ENCODE results near the gene PPP1CA. TPM values are rescaled to one million over a fixed set of nuclear protein-coding genes. Genes with fewer than 3 reads are reported as not detected.

The PPP1CA gene
- total and polyA plus RNA-seq, 8 donors, result 49.0 to 72.8 (median 62.9) TPM

GRCh38 chr11:67375320-67376055 is 26.2 kb downstream of the PPP1CA start:
- intact Hi-C loops (cut with DNase I), result loop anchor here in 1 of 3 donors (5.0 kb wide), 1 partner anchor 108 kb away; the partner anchor contains the start of gene GRK2
- Histone ChIP-seq H3K27ac (peak overlapping the region in 2 of 4 donors; percentile 89 to 95), H3K9me3 (no peaks in the 10 kb centered on the region), H3K27me3 (no peaks in the 10 kb centered on the region), H3K4me1 (peaks cover 0 to 14% (median 0%) of the 10 kb centered on the region in 3 donors), H3K4me3 (no peak overlapping the region), H3K36me3 (no peaks in the 10 kb centered on the region)
- WGBS, 2 donors, result 53 to 56% methylated on average over 14 to 15 of the region's 15 CpGs
- FAIRE-seq, result no peak
- ATAC-seq, result no peak
- no peak for DNase-seq
- no peak for TF ChIP-seq CTCF (IDR thresholded peaks at IDR 0.05)

DNA sequence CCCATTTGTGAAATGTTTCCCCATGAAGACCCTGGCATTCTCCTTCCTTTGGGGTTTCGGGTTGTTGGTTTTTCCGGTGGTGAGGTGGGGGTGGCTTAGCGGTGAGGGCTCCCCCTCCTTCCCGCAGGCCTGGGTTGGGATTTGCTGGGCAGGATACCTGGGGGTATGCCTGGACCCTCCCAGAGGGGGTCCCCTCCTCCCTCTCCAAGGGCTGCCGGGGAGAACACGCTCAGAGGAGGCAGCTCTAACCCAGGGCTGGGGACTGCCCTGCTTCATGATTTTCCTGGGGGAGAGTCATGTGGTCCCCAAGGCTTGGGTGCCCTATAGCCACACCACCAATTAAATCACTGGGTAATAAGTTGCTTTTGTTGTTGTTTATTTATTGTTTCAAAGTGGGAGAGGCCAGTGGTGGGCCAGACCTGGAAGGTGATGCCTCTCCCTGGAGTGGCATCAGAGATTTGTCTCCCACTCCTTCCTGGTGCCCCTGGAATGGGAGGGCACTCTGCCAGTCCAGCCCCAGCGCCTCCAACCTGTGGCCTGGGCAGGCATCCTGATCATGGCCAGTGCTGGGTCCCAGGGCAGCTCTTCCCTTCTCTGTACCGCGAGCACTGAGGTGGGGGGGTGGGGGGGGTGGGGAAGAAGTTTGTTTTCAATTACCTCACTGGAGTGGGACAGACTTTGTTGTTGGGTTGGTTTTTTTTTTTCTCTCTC is 26.9 kb downstream of the PPP1CA start:
- FAIRE-seq (no peak), DNase-seq (no peak), ATAC-seq (no peak)
- Histone ChIP-seq H3K27me3 (no peaks in the 10 kb centered on the region), H3K36me3 (no peaks in the 10 kb centered on the region), H3K27ac (peak overlapping the region; percentile 80 to 95 (median 86)), H3K4me1 (peaks cover 0 to 14% (median 0%) of the 10 kb centered on the region in 3 donors), H3K4me3 (peak overlapping the region in 1 of 4 donors; percentile 82), H3K9me3 (no peaks in the 10 kb centered on the region)
- TF ChIP-seq CTCF (IDR thresholded peaks at IDR 0.05), result no peak
- 22% methylated on average over 9 of the region's 9 CpGs for WGBS, 2 donors
- intact Hi-C loops (cut with DNase I), result loop anchor here in 1 of 3 donors (5.0 kb wide), 1 partner anchor 107 kb away; the partner anchor contains the start of gene GRK2

DNA sequence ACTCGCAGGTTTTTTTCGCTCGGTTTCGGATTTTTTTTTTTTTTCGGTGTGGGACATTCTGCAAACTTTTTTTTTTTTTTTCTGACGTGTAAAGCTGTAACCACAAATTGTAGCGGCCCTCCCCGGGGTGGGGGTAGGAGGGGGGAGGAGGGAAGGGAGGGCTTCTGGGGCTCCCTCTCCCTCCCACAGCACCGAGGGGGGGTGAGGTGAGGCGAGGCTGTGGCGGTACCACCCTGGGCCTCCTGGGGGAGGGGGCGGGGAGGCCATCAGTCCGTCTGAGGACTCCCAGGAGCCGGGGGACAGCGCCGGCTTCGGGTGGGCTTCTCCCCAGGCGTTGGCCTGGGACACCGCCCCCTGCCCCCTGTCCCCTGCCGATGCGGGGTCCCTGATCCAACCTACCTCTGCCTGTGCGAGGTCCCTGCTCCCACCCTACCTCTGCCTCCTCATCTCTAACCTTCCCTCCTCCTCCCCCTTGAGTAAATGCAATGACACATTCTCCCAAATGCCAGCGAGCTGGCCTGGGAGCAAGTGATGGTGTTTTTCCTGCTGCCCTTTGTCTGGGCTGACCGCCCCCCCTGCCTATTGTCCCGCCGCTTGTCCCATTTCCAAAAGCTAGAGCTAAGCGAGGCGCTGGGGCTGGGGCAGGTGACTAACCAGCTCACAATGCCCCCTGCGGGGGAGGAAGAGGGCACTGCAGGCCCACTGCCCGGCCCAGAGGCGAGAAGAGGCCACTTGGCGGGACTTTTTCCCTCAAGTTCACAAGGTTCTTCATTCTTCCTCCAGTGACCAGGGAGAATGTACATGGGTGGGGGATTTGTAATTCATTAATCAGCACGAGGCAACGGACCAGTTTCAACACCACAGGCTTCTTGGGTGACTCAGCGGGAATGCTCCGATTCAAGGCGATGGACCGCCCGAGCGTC is 27.7 kb downstream of the PPP1CA start:
- DNase-seq (peak; percentile 87 to 93 (median 88)), FAIRE-seq (no peak), ATAC-seq (peak; percentile 66 to 81 (median 79))
- Histone ChIP-seq H3K4me3 (peak overlapping the region; percentile 62 to 82 (median 81)), H3K27ac (peak overlapping the region; percentile 80 to 95 (median 86)), H3K9me3 (no peaks in the 10 kb centered on the region), H3K36me3 (no peaks in the 10 kb centered on the region), H3K27me3 (no peaks in the 10 kb centered on the region), H3K4me1 (peaks cover 0 to 14% (median 0%) of the 10 kb centered on the region in 3 donors)
- 6 to 9% methylated on average over 36 to 40 of the region's 40 CpGs for WGBS, 2 donors
- intact Hi-C loops (cut with DNase I), result no loop called here
- peak in 3 of 4 donors; percentile 29 to 61 (median 58) for TF ChIP-seq CTCF (IDR thresholded peaks at IDR 0.05)

GRCh38 chr11:67372993-67373647 is 28.5 kb downstream of the PPP1CA start, which contains the start of gene CLCF1:
Gene CLCF1, minus strand, starts transcription at chr11:67373598. Its CDS starts 59 bp downstream, at chr11:67373539.
- no peak for TF ChIP-seq CTCF (IDR thresholded peaks at IDR 0.05)
- no peaks in the 10 kb centered on the region for H3K9me3 ChIP-seq
- peak; percentile 68 to 90 (median 81) for DNase-seq
- H3K27me3 ChIP-seq, result no peaks in the 10 kb centered on the region
- peak; percentile 36 to 70 (median 58) for ATAC-seq
- peak within 1 kb of the TSS; percentile 62 to 82 (median 81) for H3K4me3 ChIP-seq
- H3K36me3 ChIP-seq, result no peaks in the 10 kb centered on the region
- peak within 1 kb of the TSS; percentile 80 to 95 (median 86) for H3K27ac ChIP-seq
- intact Hi-C loops (cut with DNase I), result no loop called here
- H3K4me1 ChIP-seq, result peaks cover 0 to 14% (median 0%) of the 10 kb centered on the region in 3 donors
- 1% methylated on average over 50 to 74 of the region's 76 CpGs for WGBS, 2 donors
- FAIRE-seq, result no peak

Measured in pancreas (tissue), 10 donors.